ENCODE results near the gene ANKRD16. TPM values are rescaled to one million over a fixed set of nuclear protein-coding genes. Genes with fewer than 3 reads are reported as not detected.
A peak's percentile ranks its signal among the peaks of the same experiment; 100 is the strongest.
"Not testable (repeated sequence)": the region's sequence is repeated elsewhere in the genome, so short reads cannot be mapped to it uniquely, and the experiment has no call there.

The ANKRD16 gene
- polyA plus RNA-seq, 3 donors, result 1.4 to 2.9 (median 2.1) TPM

GRCh38 chr10:5911670-5912069 is 22.0 kb upstream of the ANKRD16 start:
- Histone ChIP-seq H3K79me2 (ENCODE audit: insufficient read depth, low read length) (no peaks in the 10 kb centered on the region), H3K9me3 (replicated peaks in 1 of 2; ENCODE audit: control insufficient read depth in 1 of 2, insufficient read depth in 1 of 2, low read length in 2 of 2) (no peaks in the 10 kb centered on the region), H3K4me2 (replicated peaks; ENCODE audit: extremely low read depth, low read length, poor library complexity, severe bottlenecking) (no peak overlapping the region), H4K20me1 (ENCODE audit: insufficient read depth, low read length) (peaks cover 5% of the 10 kb centered on the region), H3K36me3 (replicated peaks in 1 of 2; ENCODE audit: control insufficient read depth in 1 of 2, insufficient read depth in 2 of 2, low read length in 2 of 2) (peaks cover 81 to 97% of the 10 kb centered on the region in 2 donors), H3K27ac (ENCODE audit: low read depth in 1 of 2, low read length in 2 of 2) (peak overlapping the region in 1 of 2 donors; percentile 36), H3K27me3 (ENCODE audit: control insufficient read depth in 2 of 2, insufficient read depth in 2 of 2, low read length in 2 of 2) (no peaks in the 10 kb centered on the region), H3K4me3 (replicated peaks in 1 of 3; ENCODE audit: low read depth in 2 of 3, low read length in 3 of 3) (no peak overlapping the region), H3K4me1 (ENCODE audit: control insufficient read depth in 1 of 2, insufficient read depth in 2 of 2, low read length in 2 of 2) (no peaks in the 10 kb centered on the region), H3K9ac (ENCODE audit: insufficient read depth, low read length, poor library complexity, severe bottlenecking) (no peak overlapping the region), H2AFZ (ENCODE audit: insufficient read depth, low read depth, low read length, poor library complexity, severe bottlenecking) (no peak overlapping the region)
- DNase-seq, result no peak
- Mint-ChIP-seq H3K27me3 (ENCODE audit: low read depth in 3 of 3) (peaks cover 0 to under 1% (median 0%) of the 10 kb centered on the region in 3 donors), H3K36me3 (peaks cover 84 to 95% of the 10 kb centered on the region in 2 donors), H3K9me3 (no peaks in the 10 kb centered on the region), H3K27ac (peak overlapping the region in 3 of 7 donors; percentile 11 to 48 (median 41)), H3K4me3 (no peak overlapping the region), H3K4me1 (no peaks in the 10 kb centered on the region)
- intact Hi-C loops (cut with micrococcal nuclease), result no loop called here
- 98% methylated on average over 4 of the region's 4 CpGs for WGBS (ENCODE audit: insufficient coverage)
- TF ChIP-seq CTCF (IDR thresholded peaks at IDR 0.05), result no peak

GRCh38 chr10:5910323-5911100 is 20.8 kb upstream of the ANKRD16 start:
- Histone ChIP-seq H3K9ac (ENCODE audit: insufficient read depth, low read length, poor library complexity, severe bottlenecking) (no peak overlapping the region), H3K9me3 (replicated peaks in 1 of 2; ENCODE audit: control insufficient read depth in 1 of 2, insufficient read depth in 1 of 2, low read length in 2 of 2) (no peaks in the 10 kb centered on the region), H3K4me3 (replicated peaks in 1 of 3; ENCODE audit: low read depth in 2 of 3, low read length in 3 of 3) (no peak overlapping the region), H4K20me1 (ENCODE audit: insufficient read depth, low read length) (peaks cover 5% of the 10 kb centered on the region), H3K27ac (ENCODE audit: low read depth in 1 of 2, low read length in 2 of 2) (no peak overlapping the region), H3K36me3 (replicated peaks in 1 of 2; ENCODE audit: control insufficient read depth in 1 of 2, insufficient read depth in 2 of 2, low read length in 2 of 2) (peaks cover 79 to 97% of the 10 kb centered on the region in 2 donors), H3K79me2 (ENCODE audit: insufficient read depth, low read length) (no peaks in the 10 kb centered on the region), H3K27me3 (ENCODE audit: control insufficient read depth in 2 of 2, insufficient read depth in 2 of 2, low read length in 2 of 2) (no peaks in the 10 kb centered on the region), H3K4me2 (replicated peaks; ENCODE audit: extremely low read depth, low read length, poor library complexity, severe bottlenecking) (no peak overlapping the region), H3K4me1 (ENCODE audit: control insufficient read depth in 1 of 2, insufficient read depth in 2 of 2, low read length in 2 of 2) (no peaks in the 10 kb centered on the region), H2AFZ (ENCODE audit: insufficient read depth, low read depth, low read length, poor library complexity, severe bottlenecking) (no peak overlapping the region)
- Mint-ChIP-seq H3K4me3 (no peak overlapping the region), H3K27ac (peak overlapping the region in 3 of 7 donors; percentile 32 to 44 (median 44)), H3K27me3 (ENCODE audit: low read depth in 3 of 3) (peaks cover 0 to 2% (median 0%) of the 10 kb centered on the region in 3 donors), H3K9me3 (no peaks in the 10 kb centered on the region), H3K36me3 (peaks cover 82 to 95% of the 10 kb centered on the region in 2 donors), H3K4me1 (no peaks in the 10 kb centered on the region)
- 93% methylated on average over 10 of the region's 18 CpGs for WGBS (ENCODE audit: insufficient coverage)
- no peak for DNase-seq
- intact Hi-C loops (cut with micrococcal nuclease), result no loop called here
- TF ChIP-seq CTCF (IDR thresholded peaks at IDR 0.05), result no peak

- H3K4me3 Mint-ChIP-seq; H3K9me3 ChIP-seq (replicated peaks in 1 of 2; ENCODE audit: control insufficient read depth in 1 of 2, insufficient read depth in 1 of 2, low read length in 2 of 2); H4K20me1 ChIP-seq (ENCODE audit: insufficient read depth, low read length); H3K4me2 ChIP-seq (replicated peaks; ENCODE audit: extremely low read depth, low read length, poor library complexity, severe bottlenecking); H3K79me2 ChIP-seq (ENCODE audit: insufficient read depth, low read length); H3K27me3 Mint-ChIP-seq (ENCODE audit: low read depth in 3 of 3); H3K4me3 ChIP-seq (replicated peaks in 1 of 3; ENCODE audit: low read depth in 2 of 3, low read length in 3 of 3); H2AFZ ChIP-seq (ENCODE audit: insufficient read depth, low read depth, low read length, poor library complexity, severe bottlenecking); H3K4me1 Mint-ChIP-seq; H3K9ac ChIP-seq (ENCODE audit: insufficient read depth, low read length, poor library complexity, severe bottlenecking); DNase-seq; H3K27me3 ChIP-seq (ENCODE audit: control insufficient read depth in 2 of 2, insufficient read depth in 2 of 2, low read length in 2 of 2); H3K9me3 Mint-ChIP-seq; H3K4me1 ChIP-seq (ENCODE audit: control insufficient read depth in 1 of 2, insufficient read depth in 2 of 2, low read length in 2 of 2); intact Hi-C loops (cut with micrococcal nuclease); H3K27ac ChIP-seq (ENCODE audit: low read depth in 1 of 2, low read length in 2 of 2): not testable (repeated sequence)
- peak overlapping the region in 1 of 7 donors; percentile 52 for H3K27ac Mint-ChIP-seq
- WGBS (ENCODE audit: insufficient coverage), result 100% methylated on average over 7 of the region's 7 CpGs
- peaks cover 65 to 86% of the 10 kb centered on the region in 2 donors for H3K36me3 ChIP-seq (replicated peaks in 1 of 2; ENCODE audit: control insufficient read depth in 1 of 2, insufficient read depth in 2 of 2, low read length in 2 of 2)
- H3K36me3 Mint-ChIP-seq, result peaks cover 72 to 81% of the 10 kb centered on the region in 2 donors
Measured at GRCh38 chr10:5908676-5909075, 19.0 kb upstream of the ANKRD16 start.

Measured in CD14-positive monocyte (primary cell).